ENCODE data around the gene CBY1. TPM values are rescaled to one million over a fixed set of nuclear protein-coding genes. Genes with fewer than 3 reads are reported as not detected.
A peak's percentile ranks its signal among the peaks of the same experiment; 100 is the strongest.

Gene CBY1
- total and polyA plus RNA-seq, 10 of the 15 experiments (the other 5 are each of a cell fraction or from before 2014, with no cell fraction given), result 7.3 to 18.6 (median 11.9) TPM

DNA sequence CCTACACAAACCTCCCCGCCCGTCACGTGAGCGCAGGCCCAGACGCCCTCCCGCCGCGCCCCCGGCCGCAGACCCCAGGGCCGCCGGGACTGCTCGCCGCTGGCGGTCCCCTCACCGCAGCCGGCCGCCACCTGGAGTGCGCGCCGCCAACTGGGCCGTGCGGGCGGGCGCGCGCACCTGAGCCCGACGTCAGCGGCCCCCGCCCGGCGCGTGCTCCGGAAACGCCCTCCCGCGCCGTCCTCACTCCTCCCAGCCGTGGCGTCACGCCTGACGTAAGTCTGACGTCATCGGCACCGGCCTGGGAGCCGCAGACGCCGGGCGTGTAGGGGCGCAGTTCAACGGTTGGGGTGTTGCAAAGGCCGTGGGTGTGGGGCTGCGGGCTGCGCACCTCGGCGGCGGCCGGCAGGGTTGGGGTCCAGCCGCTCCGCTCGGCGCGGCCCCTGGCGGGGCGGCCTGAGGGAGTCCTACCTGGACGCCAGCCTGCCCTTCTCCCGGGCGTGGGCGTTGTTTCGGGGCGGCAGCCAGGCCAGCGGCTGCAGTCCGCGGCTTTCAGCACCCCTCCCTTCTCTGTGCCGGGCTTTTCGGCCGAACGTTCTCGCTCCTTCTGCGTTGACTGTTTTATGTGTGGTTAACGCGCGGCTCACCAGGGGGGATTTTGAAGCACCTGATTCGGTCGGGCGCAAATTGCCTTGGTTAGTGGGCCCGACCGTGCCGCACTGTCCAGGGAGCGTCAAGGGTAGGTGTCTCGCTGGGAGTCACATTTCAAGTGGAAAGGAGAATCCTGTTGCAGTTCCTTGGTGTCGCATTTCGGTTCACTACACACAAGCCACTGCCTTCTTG, 44.6 kb downstream of the CBY1 start, which contains the start of gene JOSD1 (continued):
- TF ChIP-seq GATAD2B (conservative IDR thresholded peaks at IDR 0.05; ENCODE audit: low read depth) (peak; percentile 98), POLR2AphosphoS2 (IDR thresholded peaks at IDR 0.05; ENCODE audit: low read depth, low read length) (peak; percentile 82), PAX5 (IDR thresholded peaks at IDR 0.05; ENCODE audit: borderline replicate concordance, low read depth, low read length) (peak; percentile 69; the same call in 1 of the 2 replicates), SMC3 (IDR thresholded peaks at IDR 0.05; ENCODE audit: borderline replicate concordance, low read length) (no peak), KLF5 (IDR thresholded peaks at IDR 0.05; ENCODE audit: partially characterized antibody) (peak; percentile 83), HDGF (IDR thresholded peaks at IDR 0.05) (no peak), MYB (IDR thresholded peaks at IDR 0.05; ENCODE audit: borderline replicate concordance, low read depth, low read length) (peak; percentile 65; the same call in 1 of the 2 replicates)
- TF ChIP-seq, protein P1, sequence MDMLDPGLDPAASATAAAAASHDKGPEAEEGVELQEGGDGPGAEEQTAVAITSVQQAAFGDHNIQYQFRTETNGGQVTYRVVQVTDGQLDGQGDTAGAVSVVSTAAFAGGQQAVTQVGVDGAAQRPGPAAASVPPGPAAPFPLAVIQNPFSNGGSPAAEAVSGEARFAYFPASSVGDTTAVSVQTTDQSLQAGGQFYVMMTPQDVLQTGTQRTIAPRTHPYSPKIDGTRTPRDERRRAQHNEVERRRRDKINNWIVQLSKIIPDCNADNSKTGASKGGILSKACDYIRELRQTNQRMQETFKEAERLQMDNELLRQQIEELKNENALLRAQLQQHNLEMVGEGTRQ (IDR thresholded peaks at IDR 0.05; ENCODE audit: borderline replicate concordance, low read depth, low read length), result no peak; the same call in 1 of the 2 replicates
- TF ChIP-seq, protein P2, sequence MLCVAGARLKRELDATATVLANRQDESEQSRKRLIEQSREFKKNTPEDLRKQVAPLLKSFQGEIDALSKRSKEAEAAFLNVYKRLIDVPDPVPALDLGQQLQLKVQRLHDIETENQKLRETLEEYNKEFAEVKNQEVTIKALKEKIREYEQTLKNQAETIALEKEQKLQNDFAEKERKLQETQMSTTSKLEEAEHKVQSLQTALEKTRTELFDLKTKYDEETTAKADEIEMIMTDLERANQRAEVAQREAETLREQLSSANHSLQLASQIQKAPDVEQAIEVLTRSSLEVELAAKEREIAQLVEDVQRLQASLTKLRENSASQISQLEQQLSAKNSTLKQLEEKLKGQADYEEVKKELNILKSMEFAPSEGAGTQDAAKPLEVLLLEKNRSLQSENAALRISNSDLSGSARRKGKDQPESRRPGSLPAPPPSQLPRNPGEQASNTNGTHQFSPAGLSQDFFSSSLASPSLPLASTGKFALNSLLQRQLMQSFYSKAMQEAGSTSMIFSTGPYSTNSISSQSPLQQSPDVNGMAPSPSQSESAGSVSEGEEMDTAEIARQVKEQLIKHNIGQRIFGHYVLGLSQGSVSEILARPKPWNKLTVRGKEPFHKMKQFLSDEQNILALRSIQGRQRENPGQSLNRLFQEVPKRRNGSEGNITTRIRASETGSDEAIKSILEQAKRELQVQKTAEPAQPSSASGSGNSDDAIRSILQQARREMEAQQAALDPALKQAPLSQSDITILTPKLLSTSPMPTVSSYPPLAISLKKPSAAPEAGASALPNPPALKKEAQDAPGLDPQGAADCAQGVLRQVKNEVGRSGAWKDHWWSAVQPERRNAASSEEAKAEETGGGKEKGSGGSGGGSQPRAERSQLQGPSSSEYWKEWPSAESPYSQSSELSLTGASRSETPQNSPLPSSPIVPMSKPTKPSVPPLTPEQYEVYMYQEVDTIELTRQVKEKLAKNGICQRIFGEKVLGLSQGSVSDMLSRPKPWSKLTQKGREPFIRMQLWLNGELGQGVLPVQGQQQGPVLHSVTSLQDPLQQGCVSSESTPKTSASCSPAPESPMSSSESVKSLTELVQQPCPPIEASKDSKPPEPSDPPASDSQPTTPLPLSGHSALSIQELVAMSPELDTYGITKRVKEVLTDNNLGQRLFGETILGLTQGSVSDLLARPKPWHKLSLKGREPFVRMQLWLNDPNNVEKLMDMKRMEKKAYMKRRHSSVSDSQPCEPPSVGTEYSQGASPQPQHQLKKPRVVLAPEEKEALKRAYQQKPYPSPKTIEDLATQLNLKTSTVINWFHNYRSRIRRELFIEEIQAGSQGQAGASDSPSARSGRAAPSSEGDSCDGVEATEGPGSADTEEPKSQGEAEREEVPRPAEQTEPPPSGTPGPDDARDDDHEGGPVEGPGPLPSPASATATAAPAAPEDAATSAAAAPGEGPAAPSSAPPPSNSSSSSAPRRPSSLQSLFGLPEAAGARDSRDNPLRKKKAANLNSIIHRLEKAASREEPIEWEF (IDR thresholded peaks at IDR 0.05; ENCODE audit: insufficient replicate concordance, low read depth, low read length), result no peak
- TF ChIP-seq, protein P3, sequence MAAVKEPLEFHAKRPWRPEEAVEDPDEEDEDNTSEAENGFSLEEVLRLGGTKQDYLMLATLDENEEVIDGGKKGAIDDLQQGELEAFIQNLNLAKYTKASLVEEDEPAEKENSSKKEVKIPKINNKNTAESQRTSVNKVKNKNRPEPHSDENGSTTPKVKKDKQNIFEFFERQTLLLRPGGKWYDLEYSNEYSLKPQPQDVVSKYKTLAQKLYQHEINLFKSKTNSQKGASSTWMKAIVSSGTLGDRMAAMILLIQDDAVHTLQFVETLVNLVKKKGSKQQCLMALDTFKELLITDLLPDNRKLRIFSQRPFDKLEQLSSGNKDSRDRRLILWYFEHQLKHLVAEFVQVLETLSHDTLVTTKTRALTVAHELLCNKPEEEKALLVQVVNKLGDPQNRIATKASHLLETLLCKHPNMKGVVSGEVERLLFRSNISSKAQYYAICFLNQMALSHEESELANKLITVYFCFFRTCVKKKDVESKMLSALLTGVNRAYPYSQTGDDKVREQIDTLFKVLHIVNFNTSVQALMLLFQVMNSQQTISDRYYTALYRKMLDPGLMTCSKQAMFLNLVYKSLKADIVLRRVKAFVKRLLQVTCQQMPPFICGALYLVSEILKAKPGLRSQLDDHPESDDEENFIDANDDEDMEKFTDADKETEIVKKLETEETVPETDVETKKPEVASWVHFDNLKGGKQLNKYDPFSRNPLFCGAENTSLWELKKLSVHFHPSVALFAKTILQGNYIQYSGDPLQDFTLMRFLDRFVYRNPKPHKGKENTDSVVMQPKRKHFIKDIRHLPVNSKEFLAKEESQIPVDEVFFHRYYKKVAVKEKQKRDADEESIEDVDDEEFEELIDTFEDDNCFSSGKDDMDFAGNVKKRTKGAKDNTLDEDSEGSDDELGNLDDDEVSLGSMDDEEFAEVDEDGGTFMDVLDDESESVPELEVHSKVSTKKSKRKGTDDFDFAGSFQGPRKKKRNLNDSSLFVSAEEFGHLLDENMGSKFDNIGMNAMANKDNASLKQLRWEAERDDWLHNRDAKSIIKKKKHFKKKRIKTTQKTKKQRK (IDR thresholded peaks at IDR 0.05; ENCODE audit: low read depth, low read length), result no peak
- TF ChIP-seq, protein P4, sequence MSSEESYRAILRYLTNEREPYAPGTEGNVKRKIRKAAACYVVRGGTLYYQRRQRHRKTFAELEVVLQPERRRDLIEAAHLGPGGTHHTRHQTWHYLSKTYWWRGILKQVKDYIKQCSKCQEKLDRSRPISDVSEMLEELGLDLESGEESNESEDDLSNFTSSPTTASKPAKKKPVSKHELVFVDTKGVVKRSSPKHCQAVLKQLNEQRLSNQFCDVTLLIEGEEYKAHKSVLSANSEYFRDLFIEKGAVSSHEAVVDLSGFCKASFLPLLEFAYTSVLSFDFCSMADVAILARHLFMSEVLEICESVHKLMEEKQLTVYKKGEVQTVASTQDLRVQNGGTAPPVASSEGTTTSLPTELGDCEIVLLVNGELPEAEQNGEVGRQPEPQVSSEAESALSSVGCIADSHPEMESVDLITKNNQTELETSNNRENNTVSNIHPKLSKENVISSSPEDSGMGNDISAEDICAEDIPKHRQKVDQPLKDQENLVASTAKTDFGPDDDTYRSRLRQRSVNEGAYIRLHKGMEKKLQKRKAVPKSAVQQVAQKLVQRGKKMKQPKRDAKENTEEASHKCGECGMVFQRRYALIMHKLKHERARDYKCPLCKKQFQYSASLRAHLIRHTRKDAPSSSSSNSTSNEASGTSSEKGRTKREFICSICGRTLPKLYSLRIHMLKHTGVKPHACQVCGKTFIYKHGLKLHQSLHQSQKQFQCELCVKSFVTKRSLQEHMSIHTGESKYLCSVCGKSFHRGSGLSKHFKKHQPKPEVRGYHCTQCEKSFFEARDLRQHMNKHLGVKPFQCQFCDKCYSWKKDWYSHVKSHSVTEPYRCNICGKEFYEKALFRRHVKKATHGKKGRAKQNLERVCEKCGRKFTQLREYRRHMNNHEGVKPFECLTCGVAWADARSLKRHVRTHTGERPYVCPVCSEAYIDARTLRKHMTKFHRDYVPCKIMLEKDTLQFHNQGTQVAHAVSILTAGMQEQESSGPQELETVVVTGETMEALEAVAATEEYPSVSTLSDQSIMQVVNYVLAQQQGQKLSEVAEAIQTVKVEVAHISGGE (CRISPR knock-in tag; IDR thresholded peaks at IDR 0.05), result no peak
